ENCODE measurements around the gene PDIA6.

PDIA6 gene

DNA sequence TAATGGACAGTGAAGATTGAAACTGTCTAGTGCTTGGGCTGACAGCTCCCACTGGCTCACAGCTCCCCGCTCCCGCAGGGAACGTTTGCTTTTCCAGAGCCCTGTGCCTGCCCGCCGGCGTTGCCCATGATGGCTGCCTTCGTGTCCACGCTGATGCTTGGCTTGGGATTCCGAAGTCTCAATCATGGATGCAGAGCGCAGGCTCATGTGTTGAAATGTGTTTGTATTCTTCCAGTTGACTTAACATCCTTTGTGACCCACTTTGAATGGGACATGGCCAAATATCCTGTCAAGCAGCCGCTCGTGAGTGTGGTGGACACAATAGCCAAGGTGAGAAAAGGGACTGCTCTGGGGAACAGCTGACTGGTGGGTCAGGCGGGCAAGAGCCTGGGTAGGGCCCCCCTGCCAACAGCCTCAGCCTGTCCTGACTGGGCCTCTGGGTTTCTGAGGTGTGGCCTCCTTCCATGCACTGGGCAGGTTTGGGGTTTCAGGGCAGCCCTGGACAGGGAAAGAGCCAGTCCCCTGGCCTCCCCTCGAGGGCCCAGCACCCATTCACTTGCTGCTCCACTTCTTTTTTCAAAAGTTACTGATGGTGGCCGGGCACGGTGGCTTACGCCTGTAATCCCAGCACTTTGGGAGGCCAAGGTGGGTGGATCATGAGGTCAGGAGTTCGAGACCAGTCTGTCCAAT, 48.3 kb downstream of the PDIA6 start:
- DNase-seq (ENCODE audit: low read depth in 2 of 2): no peak

- no peak for DNase-seq (ENCODE audit: low read depth in 2 of 2)
These were observed 49.2 kb downstream of the PDIA6 start for GRCh38 chr2:10763461-10763800.

GRCh38 chr2:10762651-10763460, 49.7 kb downstream of the PDIA6 start:
- DNase-seq (ENCODE audit: low read depth in 2 of 2): no peak

DNA sequence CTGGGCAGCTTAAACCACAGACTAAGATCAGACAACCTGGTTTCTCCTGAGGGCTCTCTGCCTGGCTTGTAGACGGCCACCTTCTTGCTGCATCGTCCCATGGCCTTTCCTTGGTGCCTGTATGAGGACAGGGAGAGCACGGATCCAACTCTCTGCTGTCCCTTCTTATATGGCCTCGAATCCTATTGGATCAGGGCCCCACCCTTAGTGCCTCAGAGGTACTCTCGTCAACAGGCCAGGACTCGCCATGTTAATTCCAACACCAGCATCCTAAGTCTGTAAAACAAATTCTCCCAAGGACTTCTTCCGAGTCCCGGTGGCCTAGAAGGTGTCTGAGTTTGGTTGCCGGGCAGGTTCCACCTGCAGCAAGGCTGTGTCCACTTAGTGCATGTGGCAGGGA, 51.0 kb downstream of the PDIA6 start:
- no peak for DNase-seq (ENCODE audit: low read depth in 2 of 2)

- no peak for DNase-seq (ENCODE audit: low read depth in 2 of 2)
These were observed 51.6 kb downstream of the PDIA6 start for GRCh38 chr2:10760794-10761504.

DNA sequence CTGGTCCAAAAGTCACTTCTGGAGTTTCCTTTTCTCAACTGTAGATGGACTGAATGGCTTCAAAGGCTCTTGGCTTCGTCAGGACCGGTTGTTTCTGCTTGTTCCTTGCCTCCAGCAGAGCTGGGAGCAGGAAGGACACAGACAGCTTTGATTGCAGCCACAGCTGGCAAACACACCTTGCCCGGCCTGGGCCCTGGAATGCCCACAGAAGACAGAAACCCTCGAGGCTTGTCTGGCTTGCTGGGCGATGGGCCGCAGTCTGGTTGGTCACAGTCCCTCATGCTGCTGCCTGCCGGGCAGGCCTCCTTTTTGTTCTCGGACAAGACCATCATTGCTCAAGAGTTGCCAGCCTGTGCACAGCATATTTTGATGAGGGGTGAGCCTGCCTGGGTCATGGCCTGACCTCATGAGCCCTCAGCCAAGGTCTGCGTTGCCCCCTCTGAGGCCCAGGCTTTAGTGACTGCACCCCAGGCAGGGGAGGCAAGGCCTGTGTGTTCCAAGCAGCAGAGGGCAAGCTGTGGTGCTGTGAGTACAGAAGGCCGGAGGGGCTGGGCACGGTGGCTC, 53.4 kb downstream of the PDIA6 start:
- DNase-seq (ENCODE audit: low read depth in 2 of 2): no peak

DNA sequence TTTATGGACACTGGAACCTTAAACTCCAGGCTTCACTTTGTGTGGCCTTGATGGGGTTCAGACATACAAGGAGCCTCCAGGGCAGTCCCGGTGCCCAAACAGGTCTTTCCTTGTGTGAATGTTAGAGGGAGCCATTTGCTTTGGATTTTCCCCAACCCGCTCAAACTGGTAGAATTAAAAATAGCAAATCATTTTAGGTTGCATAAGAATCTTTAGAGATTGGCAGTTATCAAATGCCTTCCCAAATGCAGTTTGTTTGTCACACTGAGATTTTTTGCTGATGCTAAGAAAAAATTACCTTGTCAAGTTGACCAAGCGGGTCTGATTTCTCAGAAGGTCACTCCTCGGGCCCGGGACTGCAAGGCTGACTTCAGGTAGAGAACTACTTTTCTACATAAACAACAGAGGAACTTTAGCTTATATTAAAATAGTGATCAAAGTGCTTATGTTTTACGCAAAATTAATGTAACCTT, 54.7 kb downstream of the PDIA6 start:
- DNase-seq (ENCODE audit: low read depth in 2 of 2): no peak

- DNase-seq (ENCODE audit: low read depth in 2 of 2): no peak
These were observed 57.0 kb downstream of the PDIA6 start for GRCh38 chr2:10755621-10756020.

- no peak for DNase-seq (ENCODE audit: low read depth in 2 of 2)
These were observed 58.7 kb downstream of the PDIA6 start for GRCh38 chr2:10753876-10754275.

GRCh38 chr2:10753156-10753555, 59.4 kb downstream of the PDIA6 start:
- no peak for DNase-seq (ENCODE audit: low read depth in 2 of 2)

GRCh38 chr2:10752236-10752635, 60.3 kb downstream of the PDIA6 start:
- DNase-seq (ENCODE audit: low read depth in 2 of 2): no peak

- DNase-seq (ENCODE audit: low read depth in 2 of 2): no peak
These were observed 62.0 kb downstream of the PDIA6 start for GRCh38 chr2:10750610-10751009.

- DNase-seq (ENCODE audit: low read depth in 2 of 2): no peak
These were observed 69.9 kb downstream of the PDIA6 start for GRCh38 chr2:10742666-10743065.

DNA sequence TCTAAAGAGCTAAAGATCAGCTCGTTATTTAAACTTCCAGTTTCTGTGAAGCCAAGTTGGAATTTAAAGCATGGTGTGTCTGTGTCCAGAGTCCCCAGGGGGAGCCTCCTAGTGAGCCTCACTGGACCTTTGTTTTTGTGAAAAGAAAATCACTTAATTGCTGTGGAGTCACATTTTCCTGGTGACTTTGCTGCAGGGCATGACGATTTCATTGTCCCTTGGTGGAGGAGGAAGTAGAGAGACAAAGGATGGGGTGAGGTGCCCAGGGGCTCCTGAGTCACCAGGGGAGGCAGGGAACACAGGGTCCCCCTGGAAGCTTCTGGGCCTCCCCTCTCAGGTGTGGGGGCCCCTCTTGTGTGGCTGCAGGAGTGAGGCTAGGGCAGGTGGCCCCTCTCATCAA, 71.4 kb downstream of the PDIA6 start:
- no peak for DNase-seq (ENCODE audit: low read depth in 2 of 2)

DNA sequence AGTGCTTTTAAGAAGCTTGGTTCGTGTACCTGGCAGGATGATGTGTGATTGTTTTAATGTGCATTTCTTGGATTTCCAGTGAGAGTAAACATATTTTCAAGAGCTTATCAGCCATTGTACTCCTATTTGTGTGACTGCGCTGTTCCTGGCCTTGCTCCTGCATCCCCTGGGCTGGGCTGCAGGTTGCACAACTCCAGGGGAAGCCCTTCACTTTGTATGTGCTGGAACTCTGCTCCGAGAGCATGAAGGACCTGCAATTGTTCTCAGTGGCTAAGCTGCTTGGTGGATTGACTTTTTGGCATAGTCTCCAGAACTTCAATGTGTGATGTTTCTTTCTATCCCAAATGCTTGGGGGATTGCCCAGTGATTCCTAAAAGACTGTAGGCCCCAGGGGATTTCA, 72.4 kb downstream of the PDIA6 start:
- no peak for DNase-seq (ENCODE audit: low read depth in 2 of 2)

DNA sequence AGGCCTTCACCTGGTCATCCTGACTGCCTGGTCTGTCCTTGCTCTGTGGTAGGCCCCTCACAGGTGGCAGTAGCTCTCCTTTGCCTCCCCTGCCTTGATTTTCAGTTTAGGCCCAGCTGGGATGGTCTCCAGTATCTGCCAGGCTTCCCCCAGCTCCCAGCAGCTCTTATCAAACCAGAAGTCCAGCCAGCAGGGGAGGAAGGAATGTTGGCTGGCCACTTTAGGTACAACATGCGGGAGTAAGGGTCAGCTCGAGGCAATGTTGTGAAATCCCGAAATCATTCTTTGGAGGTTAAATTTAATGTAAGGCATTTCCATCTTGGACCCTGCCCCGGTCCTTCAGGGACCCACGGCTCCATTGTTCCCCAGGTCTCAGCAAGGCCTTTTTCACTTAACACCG, 74.4 kb downstream of the PDIA6 start:
- DNase-seq (ENCODE audit: low read depth in 2 of 2): no peak

DNA sequence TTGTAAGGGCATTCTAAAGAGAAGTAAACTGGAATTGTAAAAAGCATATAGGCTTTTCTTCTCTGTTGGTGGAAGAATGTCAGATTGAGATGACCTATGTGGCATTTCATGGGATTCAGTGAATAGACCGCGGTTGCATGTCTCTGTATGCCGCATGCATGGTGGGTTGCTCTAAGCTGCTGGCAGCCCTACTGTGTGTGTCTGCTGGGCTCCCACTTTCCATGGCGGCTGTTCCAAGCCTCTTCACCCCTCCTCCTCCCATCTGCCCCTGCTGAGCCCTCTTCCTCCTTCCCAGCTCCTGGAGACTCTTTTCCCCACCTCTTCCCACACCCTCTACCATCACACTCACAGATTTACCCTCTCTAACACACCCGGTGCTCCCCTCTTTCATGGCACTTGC, 78.6 kb downstream of the PDIA6 start:
- no peak for DNase-seq (ENCODE audit: low read depth in 2 of 2)

DNA sequence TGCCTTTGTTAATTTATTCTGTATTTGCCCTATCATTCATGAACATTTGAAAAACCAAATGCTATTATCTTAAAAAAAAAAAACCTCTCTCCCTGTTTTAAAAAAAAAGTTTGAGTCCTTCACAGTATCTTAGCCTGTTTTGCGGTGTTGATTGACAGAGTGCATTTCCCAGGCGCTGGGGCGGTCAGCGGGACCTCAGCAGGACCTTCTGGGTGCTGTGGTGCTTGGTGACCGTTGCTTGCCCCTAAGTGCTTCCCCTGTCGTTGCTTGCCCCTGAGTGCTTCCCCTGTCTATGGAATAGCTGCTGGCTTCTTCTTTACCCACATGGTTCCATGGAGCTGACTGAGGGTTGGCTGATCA, 79.0 kb downstream of the PDIA6 start:
- DNase-seq (ENCODE audit: low read depth in 2 of 2): no peak

Data from stimulated activated CD4-positive, alpha-beta T cell treated with anti-CD3 and anti-CD28 coated beads, Interleukin-4, amount 100 ng/mL, for 48 hours (primary cell).